Right renal cortex interstitium (tissue), 3 donors: ENCODE data around the gene TMEM45B. TPM values are rescaled to one million over a fixed set of nuclear protein-coding genes. Genes with fewer than 3 reads are reported as not detected.
"Not testable (repeated sequence)": the region's sequence is repeated elsewhere in the genome, so short reads cannot be mapped to it uniquely, and the experiment has no call there.

Experiments
- DNase-seq, 3 donors: peaks; one replicate each; pipeline ENCODE4 v3.0.0-alpha.2; 2013; ENCODE audit warnings: low read depth in 3 of 3, low spot score in 2 of 3
- polyA plus RNA-seq, 3 donors: library from polyadenylated mRNA; unstranded; fragments of 120-200 nt; gene quantifications; one replicate each; pipeline ENCODE4 v1.2.1, GENCODE V29; 2013; ENCODE audit not compliant: insufficient read length in 3 of 3

TMEM45B gene
- polyA plus RNA-seq = 10 to 100 TPM; 19.9 to 26.3 (median 23.2) TPM

DNA sequence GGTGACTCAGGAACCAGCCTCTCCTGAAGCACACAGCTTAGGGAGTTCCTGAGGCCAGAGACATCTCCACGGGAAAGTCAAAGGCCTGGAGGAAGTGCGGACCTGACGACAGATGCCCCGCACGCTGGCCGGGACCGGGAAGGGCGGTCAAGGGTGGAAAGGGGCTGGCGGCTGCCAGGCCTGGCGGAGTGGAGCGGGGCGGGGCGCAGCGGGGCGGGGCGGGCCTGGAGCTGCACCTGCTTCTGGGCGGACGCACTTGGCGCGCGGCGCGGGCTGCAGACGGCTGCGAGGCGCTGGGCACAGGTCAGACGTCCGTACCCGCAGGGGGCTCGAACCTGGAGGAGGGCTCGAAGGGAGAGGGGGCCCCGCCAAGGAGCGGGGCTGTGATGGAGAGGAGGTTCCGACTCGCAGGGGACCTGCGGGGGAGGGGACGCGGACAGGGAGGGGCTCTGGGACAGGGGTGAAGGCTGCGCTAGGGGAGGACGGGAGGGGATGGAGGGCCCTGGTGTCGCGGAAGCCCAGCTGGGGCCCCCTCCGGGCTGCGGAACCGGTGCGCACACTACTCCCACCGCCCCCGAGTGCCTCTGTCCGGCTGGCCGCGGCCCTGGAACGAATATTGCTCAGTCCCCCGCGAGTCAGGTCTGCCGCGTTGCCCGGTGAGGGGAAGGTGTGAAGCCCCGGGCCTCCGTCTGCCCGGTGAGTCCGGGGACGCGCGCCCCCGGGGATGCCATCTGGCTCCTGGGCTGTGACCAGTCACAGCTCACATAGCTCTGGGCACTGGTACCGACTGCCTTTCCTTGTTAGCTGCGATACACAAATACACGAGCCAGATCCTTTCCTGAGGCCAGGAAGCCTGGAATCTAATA, at the start of gene TMEM45B:
TMEM45B (plus strand) TSS at position 253 of the 866 bp plus-strand sequence. CDS start 36,635 bp downstream, outside the sequence.
- peak in 2 of 3 donors; percentile 31 to 41 for DNase-seq

GRCh38 chr11:129766898-129767604, 48.6 kb upstream of the TMEM45B start:
- no peak for DNase-seq

DNA sequence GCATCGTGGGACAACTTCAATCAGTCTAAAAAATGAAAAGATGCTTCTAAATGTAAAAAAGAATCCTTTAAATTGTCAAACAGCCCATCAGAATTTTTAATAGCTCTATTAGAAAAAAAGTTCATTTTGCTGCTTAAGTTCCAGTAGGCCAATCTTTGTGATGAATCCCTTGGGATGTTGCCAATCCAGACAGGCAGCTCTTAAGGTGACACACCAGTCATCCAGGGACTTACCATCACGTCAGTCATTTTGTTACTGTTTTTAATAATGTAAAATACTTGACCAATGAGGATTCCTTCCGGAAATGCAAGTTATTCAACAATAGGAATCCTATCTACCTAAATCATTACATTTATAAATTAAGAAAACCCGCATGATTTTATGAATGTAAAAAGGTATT, 47.8 kb upstream of the TMEM45B start:
- DNase-seq = no peak

GRCh38 chr11:129768356-129768755, 47.3 kb upstream of the TMEM45B start:
- DNase-seq = no peak

DNA sequence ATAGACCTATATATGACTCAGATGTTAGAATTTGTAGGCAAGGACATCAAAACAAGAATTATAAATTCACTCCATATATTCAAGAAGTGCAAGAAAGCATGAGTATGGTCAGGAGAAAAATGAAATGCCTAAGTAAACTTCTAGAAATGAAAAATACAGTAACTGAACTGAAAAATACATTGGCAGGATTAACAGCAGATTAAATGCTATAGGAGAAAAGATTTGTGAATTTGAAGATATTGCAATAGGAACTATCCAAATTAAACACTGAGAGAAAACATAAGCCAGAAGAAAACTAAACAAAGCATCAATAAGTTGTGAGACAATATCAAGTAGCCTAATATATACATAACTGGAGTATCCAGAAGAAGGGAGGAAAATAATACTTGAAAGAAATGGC, 46.6 kb upstream of the TMEM45B start:
- DNase-seq = no peak

DNA sequence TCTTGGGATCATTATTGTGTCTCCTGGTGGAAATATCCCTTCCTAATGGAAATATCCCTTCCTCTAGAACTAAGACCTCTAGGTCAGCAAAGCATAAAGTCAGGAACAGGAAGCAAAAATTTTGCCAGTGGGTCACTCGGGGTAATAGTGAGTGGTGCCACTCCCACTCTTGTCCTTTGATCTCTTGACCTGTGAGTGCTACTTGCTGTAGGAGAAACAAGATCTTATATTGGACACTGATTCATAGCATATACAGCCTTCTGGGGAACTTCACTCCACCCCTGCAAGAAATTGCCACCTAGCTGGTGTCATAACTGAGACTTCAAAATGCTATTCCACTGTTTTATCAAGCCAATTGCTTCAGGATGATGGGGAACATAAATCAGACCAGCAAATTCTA, 44.7 kb upstream of the TMEM45B start:
- no peak for DNase-seq

- not testable (repeated sequence) for DNase-seq
Observed at GRCh38 chr11:129771456-129771855, 44.2 kb upstream of the TMEM45B start.

DNA sequence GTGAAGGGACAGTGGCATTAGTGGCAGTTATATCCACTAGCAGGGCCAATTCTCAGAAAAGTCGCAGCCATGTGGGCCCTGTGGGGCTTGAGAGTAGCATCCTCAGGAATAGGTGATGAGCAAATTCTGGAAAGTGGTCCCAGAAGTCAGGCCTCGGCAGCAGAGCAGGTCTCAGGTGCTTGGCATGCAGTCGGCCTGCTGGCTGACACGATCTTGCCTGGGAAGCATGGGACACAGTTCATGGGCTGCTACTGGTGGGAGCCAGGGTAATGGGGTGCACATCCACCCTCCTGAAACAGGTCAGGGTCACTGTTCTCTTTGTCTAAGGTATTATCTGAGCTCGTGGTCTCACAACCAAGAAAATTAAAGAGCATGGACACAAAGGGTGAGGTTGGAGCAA, 36.8 kb upstream of the TMEM45B start:
- no peak for DNase-seq

DNA sequence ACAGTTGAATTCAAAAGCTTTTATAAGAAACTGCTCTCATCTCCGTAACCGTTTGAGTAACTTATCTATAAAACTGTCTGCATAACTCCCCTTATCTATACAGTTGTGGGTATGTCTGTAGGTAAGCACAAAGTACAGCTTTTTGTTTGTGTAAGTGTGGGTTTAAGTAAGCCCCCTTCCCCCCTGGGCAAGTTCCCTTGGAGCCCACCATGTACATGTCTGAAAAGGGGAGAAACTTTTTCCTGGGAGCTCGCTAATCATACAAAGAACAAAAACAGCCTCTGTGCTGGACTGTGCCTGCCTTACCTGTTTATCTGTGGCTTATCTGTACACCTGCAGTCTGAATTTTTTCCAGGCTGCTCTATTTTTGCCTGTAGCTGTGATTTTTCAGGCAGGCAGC, 36.3 kb upstream of the TMEM45B start:
- no peak for DNase-seq

- DNase-seq = no peak
Observed at GRCh38 chr11:129785383-129786111, 30.1 kb upstream of the TMEM45B start.

DNA sequence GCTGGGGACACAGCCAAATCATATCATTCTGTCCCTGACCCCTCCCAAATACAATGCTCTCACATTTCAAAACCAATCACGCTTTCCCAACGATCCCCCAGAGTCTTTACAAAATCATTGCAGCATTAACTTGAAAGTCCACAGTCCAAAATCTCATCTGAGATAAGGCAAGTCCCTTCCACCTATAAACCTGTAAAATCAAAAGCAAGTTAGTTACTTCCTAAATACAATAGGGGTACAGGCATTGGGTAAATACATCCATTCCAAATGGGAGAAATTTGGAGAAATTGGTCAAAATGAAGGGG, 29.6 kb upstream of the TMEM45B start:
- not testable (repeated sequence) for DNase-seq

- no peak for DNase-seq
Observed at GRCh38 chr11:129787532-129788155, 28.0 kb upstream of the TMEM45B start.

DNA sequence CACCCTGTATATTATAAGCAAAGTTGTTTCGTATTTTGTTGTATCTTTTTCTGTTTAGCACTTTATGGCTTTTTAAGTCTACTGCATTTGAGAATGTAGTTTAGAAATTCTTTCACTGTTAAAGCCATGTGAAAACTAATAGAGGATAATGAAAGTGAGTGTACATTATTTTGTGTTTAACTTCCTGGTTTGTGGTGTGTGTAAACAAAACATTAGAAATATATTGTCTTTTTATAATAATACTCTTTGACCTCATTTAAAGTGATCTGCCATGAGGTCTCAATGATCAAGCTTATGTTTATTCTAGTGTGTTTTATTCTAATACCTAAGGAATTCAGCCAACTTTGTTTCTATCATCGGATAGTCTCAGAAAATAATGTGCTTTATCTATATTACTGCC, 27.4 kb upstream of the TMEM45B start:
- no peak for DNase-seq

DNA sequence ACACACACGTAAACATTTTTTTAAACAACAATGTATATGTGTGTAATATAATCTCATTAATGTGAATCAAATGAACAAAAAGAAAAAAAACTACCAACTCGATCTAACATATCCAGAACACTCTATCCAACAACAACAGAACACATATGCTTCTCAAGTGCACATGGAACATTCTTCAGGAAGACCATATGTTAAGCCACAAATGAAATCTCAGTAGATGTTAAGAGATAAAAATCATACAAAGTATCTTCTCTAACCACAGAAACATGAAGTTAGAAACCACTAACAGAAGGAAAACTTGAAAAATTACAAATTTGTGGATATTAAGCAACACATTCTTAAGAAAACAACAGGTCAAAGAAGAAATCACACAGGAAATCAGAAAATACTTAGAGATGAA, 25.5 kb upstream of the TMEM45B start:
- DNase-seq = no peak

GRCh38 chr11:129791515-129791914, 24.1 kb upstream of the TMEM45B start:
- DNase-seq = no peak

- DNase-seq = no peak
Observed at GRCh38 chr11:129792663-129793062, 23.0 kb upstream of the TMEM45B start.

DNA sequence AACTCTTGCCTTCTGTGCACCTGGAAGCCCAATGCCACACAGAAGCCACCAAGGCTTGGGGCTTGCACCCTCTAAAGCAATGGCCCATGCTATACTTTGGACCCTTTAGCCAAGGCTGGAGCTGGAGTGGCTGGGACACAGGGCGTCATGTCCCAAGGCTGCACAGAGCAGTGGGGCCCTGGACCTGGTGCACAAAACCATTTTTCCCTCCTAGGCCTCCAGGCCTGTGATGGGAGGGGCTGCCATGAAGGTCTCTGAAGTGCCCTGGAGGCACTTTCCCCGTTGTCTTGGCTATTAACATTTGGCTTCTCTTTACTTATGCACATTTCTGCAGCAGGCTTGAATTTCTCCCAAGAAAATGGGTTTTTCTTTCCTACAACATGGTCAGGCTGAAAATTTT, 20.6 kb upstream of the TMEM45B start:
- no peak for DNase-seq

DNA sequence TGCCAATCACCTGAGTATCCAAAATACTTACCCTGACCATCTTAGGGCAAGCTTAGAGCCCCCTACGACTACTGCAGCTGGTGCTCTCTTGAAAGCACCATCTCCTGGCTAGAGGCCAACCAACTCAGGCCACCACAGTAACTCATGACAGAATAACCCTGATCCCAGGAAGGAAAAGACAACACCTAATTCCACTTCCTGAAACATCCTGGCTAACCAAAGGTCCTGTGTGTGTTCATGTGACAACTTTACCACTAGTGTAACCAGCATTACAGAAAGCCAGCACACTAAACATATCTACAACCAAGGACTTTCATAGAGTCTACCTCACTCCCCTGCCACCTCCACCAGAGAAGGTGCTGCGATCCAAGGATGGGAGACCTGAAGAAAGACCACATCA, 17.4 kb upstream of the TMEM45B start:
- DNase-seq = no peak

DNA sequence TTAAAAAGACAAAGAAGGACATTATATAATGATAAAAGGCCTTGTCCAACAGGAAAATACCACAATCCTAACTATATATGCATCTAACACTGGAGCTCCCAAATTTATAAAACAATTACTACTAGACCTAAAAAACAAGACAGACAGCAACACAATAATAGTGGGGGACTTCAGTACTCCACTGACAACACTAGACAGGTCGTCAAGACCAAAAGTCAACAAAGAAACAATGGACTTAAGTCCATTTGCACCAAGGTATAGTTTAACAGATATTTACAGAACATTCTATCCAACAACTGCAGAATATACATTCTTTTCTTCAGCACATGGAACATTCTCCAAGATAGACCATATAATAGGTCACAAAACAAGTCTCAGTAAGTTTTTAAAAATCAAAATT, 15.5 kb upstream of the TMEM45B start:
- DNase-seq = not testable (repeated sequence)

GRCh38 chr11:129800655-129801054, 15.0 kb upstream of the TMEM45B start:
- no peak for DNase-seq

DNA sequence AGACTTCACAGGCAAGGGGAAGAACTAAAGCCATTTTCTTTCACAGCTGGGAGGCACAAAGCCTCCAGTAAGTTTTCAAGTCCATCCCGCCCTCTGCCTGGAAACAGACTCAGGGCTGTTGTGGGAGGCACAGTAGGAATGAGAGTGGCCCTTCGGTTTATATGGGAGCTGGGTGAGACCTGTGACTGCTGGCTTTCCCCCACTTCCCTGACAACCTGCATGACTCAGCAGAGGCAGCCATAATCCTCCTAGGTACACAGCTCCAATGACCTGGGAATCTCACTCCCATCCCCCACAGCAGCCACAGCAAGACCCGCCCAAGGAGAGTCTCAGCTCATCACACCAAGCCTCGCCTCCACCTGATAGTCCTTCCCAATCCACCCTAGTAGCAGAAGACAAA, 12.1 kb upstream of the TMEM45B start:
- no peak for DNase-seq
